GM12864 (cell line): ENCODE results near the gene WWOX.

Experiments
- DNase-seq: peaks from one replicate; pipeline ENCODE4 v3.0.0-alpha.2; 2011; ENCODE audit warnings: low read depth
- H3K4me3 ChIP-seq: 2 replicates; pipeline ENCODE4 v1.5.1; 2011; ENCODE audit warnings: mild to moderate bottlenecking, low read depth, low read length, control low read depth
- CTCF ChIP-seq: IDR thresholded peaks from 2 replicates; pipeline ENCODE4 v1.5.1; 2011; ENCODE audit warnings: low read depth, mild to moderate bottlenecking, moderate library complexity, low read length, control low read depth, inconsistent platforms; ENCODE audit errors: missing control alignments

The WWOX gene

GRCh38 chr16:78443542-78444364 lies 344.3 kb downstream of the WWOX start:
- no peak overlapping the region for H3K4me3 ChIP-seq
- no peak for DNase-seq
- TF ChIP-seq CTCF: no peak

GRCh38 chr16:78445818-78446217 lies 346.4 kb downstream of the WWOX start:
- H3K4me3 ChIP-seq: no peak overlapping the region
- no peak for TF ChIP-seq CTCF
- DNase-seq: no peak

- DNase-seq: no peak
- TF ChIP-seq CTCF: no peak
- no peak overlapping the region for H3K4me3 ChIP-seq
These were observed 347.0 kb downstream of the WWOX start for GRCh38 chr16:78446486-78446885.

- no peak overlapping the region for H3K4me3 ChIP-seq
- no peak for TF ChIP-seq CTCF
- DNase-seq: no peak
These were observed 347.6 kb downstream of the WWOX start for GRCh38 chr16:78446992-78447563.

- DNase-seq: no peak
- H3K4me3 ChIP-seq: no peak overlapping the region
- no peak for TF ChIP-seq CTCF
These were observed 349.3 kb downstream of the WWOX start for GRCh38 chr16:78448658-78449271.

GRCh38 chr16:78450255-78450654 lies 350.8 kb downstream of the WWOX start:
- TF ChIP-seq CTCF: no peak
- DNase-seq: no peak
- no peak overlapping the region for H3K4me3 ChIP-seq
